WTC11 (cell line): Measurements from ENCODE around the gene CLECL1.

Source experiments
- ATF6 ChIP-seq: sonication (generic); formaldehyde crosslinking; IDR thresholded peaks from 2 replicates; pipeline ENCODE4 v1.8.1; 2023; ENCODE audit warnings: mild to moderate bottlenecking, missing genetic modification reagents
- CREB1 ChIP-seq: sonication (generic); formaldehyde crosslinking; IDR thresholded peaks from 2 replicates; pipeline ENCODE4 v1.8.0; 2023; ENCODE audit warnings: mild to moderate bottlenecking, missing genetic modification reagents
- CREM ChIP-seq: sonication (generic); formaldehyde crosslinking; IDR thresholded peaks from 2 replicates; pipeline ENCODE4 v1.8.1; 2022; ENCODE audit warnings: mild to moderate bottlenecking, missing genetic modification reagents, moderate library complexity
- CTCF ChIP-seq: fragments of 200-600 bp; IDR thresholded peaks from 2 replicates; pipeline ENCODE4 v1.8.0; 2022; ENCODE audit warnings: antibody characterized with exemption
- E2F4 ChIP-seq: sonication (generic); formaldehyde crosslinking; IDR thresholded peaks from 2 replicates; pipeline ENCODE4 v1.8.1; 2022; ENCODE audit warnings: low read depth, mild to moderate bottlenecking, moderate library complexity, missing genetic modification reagents, borderline replicate concordance
- ELF4 ChIP-seq: sonication (generic); formaldehyde crosslinking; IDR thresholded peaks from 2 replicates; pipeline ENCODE4 v1.8.1; 2022; ENCODE audit warnings: low read depth, mild to moderate bottlenecking, moderate library complexity, missing genetic modification reagents
- EMX1 ChIP-seq: fragments of 250-450 bp; sonication (Bioruptor Pico); IDR thresholded peaks from 2 replicates; pipeline ENCODE4 v1.8.0; 2021; ENCODE audit warnings: mild to moderate bottlenecking
- FOXJ3 ChIP-seq: sonication (generic); formaldehyde crosslinking; IDR thresholded peaks from 2 replicates; pipeline ENCODE4 v1.9.0; 2021; ENCODE audit warnings: missing genetic modification reagents, mild to moderate bottlenecking, borderline replicate concordance
- MAX ChIP-seq: sonication (generic); formaldehyde crosslinking; IDR thresholded peaks from 2 replicates; pipeline ENCODE4 v1.8.0; 2022; ENCODE audit warnings: mild to moderate bottlenecking, missing genetic modification reagents
- NFYB ChIP-seq: sonication (generic); formaldehyde crosslinking; conservative IDR thresholded peaks from 2 replicates; pipeline ENCODE4 v1.8.0; 2022; ENCODE audit warnings: low read depth, missing genetic modification reagents
- PREB ChIP-seq: sonication (generic); formaldehyde crosslinking; IDR thresholded peaks from 2 replicates; pipeline ENCODE4 v1.8.1; 2022; ENCODE audit warnings: mild to moderate bottlenecking, missing genetic modification reagents, moderate library complexity, borderline replicate concordance
- SMAD3 ChIP-seq: sonication (generic); formaldehyde crosslinking; IDR thresholded peaks from 2 replicates; pipeline ENCODE4 v1.8.0; 2022; ENCODE audit warnings: missing genetic modification reagents, mild to moderate bottlenecking, borderline replicate concordance
- SP1 ChIP-seq: sonication (generic); formaldehyde crosslinking; conservative IDR thresholded peaks from 2 replicates; pipeline ENCODE4 v1.8.1; 2022; ENCODE audit warnings: missing genetic modification reagents
- USF2 ChIP-seq: sonication (generic); formaldehyde crosslinking; IDR thresholded peaks from 2 replicates; pipeline ENCODE4 v1.8.1; 2023; ENCODE audit warnings: mild to moderate bottlenecking, missing genetic modification reagents, moderate library complexity

- no peak for TF ChIP-seq USF2 (CRISPR knock-in tag)
- TF ChIP-seq E2F4 (CRISPR knock-in tag): no peak
- TF ChIP-seq NFYB (CRISPR knock-in tag): no peak
- TF ChIP-seq SP1 (CRISPR knock-in tag): no peak
- TF ChIP-seq CTCF: no peak
- TF ChIP-seq CREB1 (CRISPR knock-in tag): no peak
- TF ChIP-seq MAX (CRISPR knock-in tag): no peak
- TF ChIP-seq ELF4: no peak
- no peak for TF ChIP-seq ATF6 (CRISPR knock-in tag)
- TF ChIP-seq EMX1 (CRISPR knock-in tag): no peak
- TF ChIP-seq SMAD3 (CRISPR knock-in tag): no peak
- no peak for TF ChIP-seq FOXJ3 (CRISPR knock-in tag)
- no peak for TF ChIP-seq PREB (CRISPR knock-in tag)
- no peak for TF ChIP-seq CREM
Measured at GRCh38 chr12:9779209-9779608, 46.3 kb upstream of the CLECL1 start.
